Sigmoid colon (tissue), 7 donors: Measurements from ENCODE around the gene TAF6L. TPM values are rescaled to one million over a fixed set of nuclear protein-coding genes. Genes with fewer than 3 reads are reported as not detected.
"Not testable (repeated sequence)": the region's sequence is repeated elsewhere in the genome, so short reads cannot be mapped to it uniquely, and the experiment has no call there.

Experiments
- DNase-seq: peaks from one replicate; pipeline ENCODE4 v3.0.0-alpha.2; 2019
- H3K27ac ChIP-seq, 4 donors: fragments of 200-600 bp; sonication (generic); one replicate each; pipeline ENCODE4 v1.5.1; 2016 to 2019; ENCODE audit warnings: mild to moderate bottlenecking in 1 of 4
- H3K27me3 ChIP-seq, 3 donors: fragments of 200-600 bp; sonication (generic); one replicate each; pipeline ENCODE4 v1.5.1; 2019; ENCODE audit warnings: mild to moderate bottlenecking in 1 of 3
- H3K36me3 ChIP-seq, 4 donors: fragments of 200-600 bp; sonication (generic); one replicate each; pipeline ENCODE4 v1.5.1; 2016 to 2019
- H3K4me1 ChIP-seq, 4 donors: fragments of 200-600 bp; sonication (generic); one replicate each; pipeline ENCODE4 v1.5.1; 2017 to 2019
- H3K4me3 ChIP-seq, 4 donors: fragments of 200-600 bp; sonication (generic); one replicate each; pipeline ENCODE4 v1.5.1; 2017 to 2019; ENCODE audit warnings: mild to moderate bottlenecking in 2 of 4, moderate library complexity in 1 of 4
- H3K9me3 ChIP-seq, 4 donors: fragments of 200-600 bp in 3 of 4; sonication (generic) in 3 of 4; one replicate each; pipeline versions ENCODE4 v1.5.1 to v1.6.1; 2013 to 2019
- CTCF ChIP-seq, 4 experiments: fragments of 450-650 bp in 3 of 4; fragments of 200-600 bp in 1 of 4; IDR thresholded peaks; one replicate each; pipeline ENCODE4 v1.5.1; 2016 to 2019; ENCODE audit warnings: antibody characterized with exemption in 4 of 4, mild to moderate bottlenecking in 3 of 4, moderate library complexity in 2 of 4
- EP300 ChIP-seq, 4 donors: sonication (generic); formaldehyde crosslinking; IDR thresholded peaks; one replicate each; pipeline ENCODE4 v1.6.1; 2017; ENCODE audit warnings: antibody characterized with exemption in 4 of 4
- POLR2A ChIP-seq, 2 donors: fragments of 450-650 bp; IDR thresholded peaks; one replicate each; pipeline ENCODE4 v1.6.1; 2016; ENCODE audit warnings: antibody characterized with exemption in 2 of 2, mild to moderate bottlenecking in 2 of 2, moderate library complexity in 2 of 2
- POLR2AphosphoS5 ChIP-seq, 4 donors: sonication (generic); formaldehyde crosslinking; IDR thresholded peaks; one replicate each; pipeline ENCODE4 v1.6.1; 2017; ENCODE audit warnings: antibody characterized with exemption in 4 of 4
- WGBS, 2 donors: extraction: QIAGEN DNeasy Blood & Tissue Kit; methylation state at CpG; one replicate each; pipeline ENCODE4 v1.1.7; 2013; 5-methylcytosine and 5-hydroxymethylcytosine counted together
- intact Hi-C: fragments of 100-400 bp; cut with DNase I; formaldehyde crosslinking; loops from one replicate; pipeline ENCODE4 v1.15.1; 2023
- polyA plus RNA-seq, 3 donors: library from polyadenylated mRNA; stranded (reverse); fragments of 200-250 nt; gene quantifications; one replicate each; pipeline ENCODE4 v1.2.3, GENCODE V29; 2013
- total RNA-seq, 4 donors: library from RNA; depleted of rRNA; stranded (reverse); fragments of >200 nt; gene quantifications; one replicate each; pipeline ENCODE4 v1.1.0, GENCODE V29; 2016
- donor health status: healthy with polysubstance abuse.
- donor health status: Bipolar disorder and iron deficiency.
- donor health status: healthy.

Gene TAF6L
- total and polyA plus RNA-seq, 7 donors: 3.0 to 20.7 (median 13.5) TPM

DNA sequence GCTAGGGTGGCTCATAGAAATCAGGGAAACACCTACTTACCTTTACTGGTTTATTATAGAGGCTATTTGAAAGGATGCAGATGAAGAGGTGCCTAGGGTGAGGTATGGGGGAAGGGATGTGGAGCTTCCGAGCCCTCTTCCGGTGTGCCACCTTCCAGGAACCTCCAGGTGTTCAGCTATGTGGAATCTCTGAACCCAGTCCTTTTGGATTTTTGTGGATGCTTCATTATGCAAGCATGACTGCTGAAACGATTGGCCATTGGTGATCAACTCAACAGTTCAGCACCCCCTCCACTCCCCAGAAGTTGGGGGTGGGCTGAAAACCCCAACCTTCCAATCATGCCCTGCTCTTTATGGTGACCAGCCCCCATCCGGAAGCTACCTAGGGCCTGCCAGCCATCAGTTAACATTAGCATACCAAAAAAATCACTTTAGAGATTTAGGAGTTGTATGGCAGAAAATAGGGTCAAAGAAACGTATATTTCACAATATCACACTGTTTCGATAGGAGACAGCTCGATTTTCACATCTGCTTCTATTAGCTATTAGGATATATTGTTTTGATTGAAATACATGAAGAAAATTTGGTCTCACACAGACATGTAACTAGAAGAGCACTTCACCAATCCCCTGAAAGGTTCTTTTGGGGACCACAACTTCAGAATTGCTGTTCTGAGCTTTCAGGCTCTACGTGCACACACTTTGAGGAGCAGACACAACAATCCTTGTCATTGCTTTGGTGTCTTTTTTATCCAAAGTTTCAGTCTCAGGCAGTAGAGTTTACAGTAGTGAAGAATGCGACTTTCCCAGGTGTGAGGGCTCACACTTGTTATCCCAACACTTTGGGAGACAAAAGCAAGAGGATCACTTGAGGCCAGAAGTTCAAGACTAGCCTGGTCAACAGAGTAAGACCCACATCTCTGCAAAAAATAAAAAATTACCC lies 13.1 kb upstream of the TAF6L start:
- H3K9me3 ChIP-seq: no peaks in the 10 kb centered on the region
- no peak overlapping the region for H3K27ac ChIP-seq
- no peak for DNase-seq
- no peaks in the 10 kb centered on the region for H3K36me3 ChIP-seq
- H3K4me3 ChIP-seq: no peak overlapping the region
- 73 to 80% methylated on average over 9 of the region's 9 CpGs for WGBS, 2 donors
- intact Hi-C loops: no loop called here
- TF ChIP-seq EP300 (IDR thresholded peaks at IDR 0.05): no peak
- TF ChIP-seq POLR2A (IDR thresholded peaks at IDR 0.05): no peak
- TF ChIP-seq CTCF (IDR thresholded peaks at IDR 0.05): no peak
- TF ChIP-seq POLR2AphosphoS5 (IDR thresholded peaks at IDR 0.05): no peak
- peaks cover 0 to 25% (median 21%) of the 10 kb centered on the region in 4 donors for H3K4me1 ChIP-seq
- H3K27me3 ChIP-seq: no peaks in the 10 kb centered on the region

GRCh38 chr11:62760867-62761227 lies 10.3 kb upstream of the TAF6L start:
- H3K9me3 ChIP-seq, intact Hi-C loops, H3K27me3 ChIP-seq, DNase-seq: not testable (repeated sequence)
- Histone ChIP-seq H3K4me3 (peak overlapping the region; percentile 58 to 90 (median 70)), H3K4me1 (peaks cover 0 to 24% (median 13%) of the 10 kb centered on the region in 4 donors), H3K27ac (peak overlapping the region; percentile 84 to 93 (median 86)), H3K36me3 (peaks cover 5 to 14% (median 6%) of the 10 kb centered on the region in 4 donors)
- WGBS, 2 donors: 26 to 37% methylated on average over 9 of the region's 9 CpGs

- Histone ChIP-seq H3K27me3 (no peaks in the 10 kb centered on the region), H3K36me3 (peaks cover 9 to 28% (median 19%) of the 10 kb centered on the region in 4 donors), H3K4me3 (peak overlapping the region; percentile 62 to 73 (median 68)), H3K4me1 (peaks cover 0 to 28% (median 22%) of the 10 kb centered on the region in 4 donors), H3K27ac (peak overlapping the region; percentile 91 to 96 (median 94)), H3K9me3 (no peaks in the 10 kb centered on the region)
- TF ChIP-seq POLR2AphosphoS5 (IDR thresholded peaks at IDR 0.05): no peak
- TF ChIP-seq CTCF (IDR thresholded peaks at IDR 0.05): no peak
- TF ChIP-seq EP300 (IDR thresholded peaks at IDR 0.05): no peak
- no peak for TF ChIP-seq POLR2A (IDR thresholded peaks at IDR 0.05)
- WGBS, 2 donors: 1% methylated on average over 18 of the region's 18 CpGs
- peak; percentile 74 for DNase-seq
- intact Hi-C loops: loop anchor here (1.0 to 5.0 kb wide), 2 partner anchors 16 to 43 kb away; partner anchors contain the start of genes HNRNPUL2 and TTC9C
These were observed 435 bp upstream of the TAF6L start for GRCh38 chr11:62770778-62771143.

DNA sequence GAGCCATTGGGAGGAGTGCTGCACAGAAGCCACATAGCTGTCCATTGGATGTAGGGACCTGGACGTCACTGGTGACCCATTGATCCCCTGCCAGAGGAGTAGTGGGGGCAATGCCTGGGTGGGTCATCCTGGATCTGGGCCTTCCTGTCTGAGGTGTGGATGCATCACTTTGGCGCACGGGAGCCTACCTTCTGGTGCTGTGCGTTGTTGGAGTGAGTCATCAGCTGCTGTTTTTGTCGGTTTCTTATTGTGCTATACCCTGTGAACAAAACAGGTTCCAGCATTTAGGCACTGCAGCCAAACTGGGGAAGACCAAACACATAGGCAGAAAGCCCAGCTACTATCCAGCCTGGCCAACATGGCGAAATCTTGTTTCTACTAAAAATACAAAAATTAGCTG lies 3.2 kb downstream of the TAF6L start:
- intact Hi-C loops: loop anchor here (5.0 kb wide), 1 partner anchor 47 kb away; the partner anchor contains the start of genes HNRNPUL2 and TTC9C

More for the DNA sequence above, 3.2 kb downstream of the TAF6L start:
- Histone ChIP-seq H3K4me1 (peaks cover 0 to 26% (median 22%) of the 10 kb centered on the region in 4 donors), H3K27me3 (no peaks in the 10 kb centered on the region), H3K36me3 (peaks cover 0 to 39% (median 24%) of the 10 kb centered on the region in 4 donors), H3K9me3 (no peaks in the 10 kb centered on the region), H3K27ac (no peak overlapping the region), H3K4me3 (no peak overlapping the region)
- 94% methylated on average over 6 of the region's 6 CpGs for WGBS, 2 donors
- TF ChIP-seq EP300 (IDR thresholded peaks at IDR 0.05) (no peak), POLR2AphosphoS5 (IDR thresholded peaks at IDR 0.05) (no peak), POLR2A (IDR thresholded peaks at IDR 0.05) (no peak), CTCF (IDR thresholded peaks at IDR 0.05) (no peak)
- no peak for DNase-seq
